Mesothelial cell of epicardium (in vitro differentiated cells): ENCODE measurements around the gene HSBP1L1. TPM values are rescaled to one million over a fixed set of nuclear protein-coding genes. Genes with fewer than 3 reads are reported as not detected.

Source experiments
- DNase-seq, 2 experiments: peaks; one replicate each; pipeline ENCODE4 v3.0.0; 2021; ENCODE audit warnings: low spot score in 2 of 2; ENCODE audit not compliant: unreplicated experiment in 2 of 2
- H3K27ac Mint-ChIP-seq: 2 replicates; pipeline ENCODE4 v1.8.0; 2021; ENCODE audit warnings: mixed read lengths
- H3K27me3 Mint-ChIP-seq: 2 replicates; pipeline ENCODE4 v1.8.0; 2021; ENCODE audit warnings: low read depth, mixed read lengths
- H3K36me3 Mint-ChIP-seq: 2 replicates; pipeline ENCODE4 v1.8.0; 2021; ENCODE audit warnings: mixed read lengths
- H3K4me1 Mint-ChIP-seq: 2 replicates; pipeline ENCODE4 v1.8.0; 2021; ENCODE audit warnings: mixed read lengths
- H3K4me3 Mint-ChIP-seq: 2 replicates; pipeline ENCODE4 v1.8.0; 2021; ENCODE audit warnings: mild to moderate bottlenecking, moderate library complexity, mixed read lengths
- H3K9me3 Mint-ChIP-seq: 2 replicates; pipeline ENCODE4 v1.8.0; 2021; ENCODE audit warnings: mixed read lengths
- CTCF ChIP-seq: fragments of 200-600 bp; sonication (generic); IDR thresholded peaks from one replicate; pipeline ENCODE4 v1.5.0; 2021; ENCODE audit warnings: antibody characterized with exemption; ENCODE audit not compliant: unreplicated experiment
- total RNA-seq: library from RNA; stranded (reverse); gene quantifications from 3 replicates; pipeline ENCODE4 v1.2.1, GENCODE V29; 2021

Gene HSBP1L1
- total RNA-seq, 1 donor from 2014 or later, result 35.4 TPM

GRCh38 chr18:79952996-79953559, 11.4 kb upstream of the HSBP1L1 start:
- H3K4me1 Mint-ChIP-seq, result peaks cover 13% of the 10 kb centered on the region
- no peak for DNase-seq
- TF ChIP-seq CTCF, result no peak
- H3K9me3 Mint-ChIP-seq, result no peaks in the 10 kb centered on the region
- H3K27me3 Mint-ChIP-seq, result peaks cover 6% of the 10 kb centered on the region
- H3K4me3 Mint-ChIP-seq, result peak overlapping the region; percentile 48
- H3K36me3 Mint-ChIP-seq, result peaks cover 3% of the 10 kb centered on the region
- H3K27ac Mint-ChIP-seq, result no peak overlapping the region

GRCh38 chr18:79953971-79954651, 10.3 kb upstream of the HSBP1L1 start:
- Mint-ChIP-seq H3K27ac (no peak overlapping the region), H3K36me3 (no peaks in the 10 kb centered on the region), H3K9me3 (no peaks in the 10 kb centered on the region), H3K4me3 (no peak overlapping the region), H3K27me3 (peaks cover 6% of the 10 kb centered on the region), H3K4me1 (peaks cover 13% of the 10 kb centered on the region)
- no peak for TF ChIP-seq CTCF
- no peak for DNase-seq

GRCh38 chr18:79954791-79955190, 9.7 kb upstream of the HSBP1L1 start:
- TF ChIP-seq CTCF, result no peak
- no peak for DNase-seq
- Mint-ChIP-seq H3K4me3 (no peak overlapping the region), H3K36me3 (no peaks in the 10 kb centered on the region), H3K4me1 (peaks cover 10% of the 10 kb centered on the region), H3K27ac (no peak overlapping the region), H3K9me3 (no peaks in the 10 kb centered on the region), H3K27me3 (peaks cover 6% of the 10 kb centered on the region)

GRCh38 chr18:79955302-79956075, 9.0 kb upstream of the HSBP1L1 start:
- Mint-ChIP-seq H3K4me3 (no peak overlapping the region), H3K36me3 (no peaks in the 10 kb centered on the region), H3K9me3 (no peaks in the 10 kb centered on the region), H3K27ac (no peak overlapping the region), H3K27me3 (peaks cover 6% of the 10 kb centered on the region), H3K4me1 (peaks cover 10% of the 10 kb centered on the region)
- TF ChIP-seq CTCF, result no peak
- no peak for DNase-seq

- Mint-ChIP-seq H3K4me1 (peaks cover 13% of the 10 kb centered on the region), H3K4me3 (no peak overlapping the region), H3K27ac (no peak overlapping the region), H3K27me3 (peaks cover 6% of the 10 kb centered on the region), H3K36me3 (no peaks in the 10 kb centered on the region), H3K9me3 (no peaks in the 10 kb centered on the region)
- DNase-seq, result no peak
- TF ChIP-seq CTCF, result no peak
These were observed 8.2 kb upstream of the HSBP1L1 start for GRCh38 chr18:79956276-79956675.
